Caco-2 (cell line): ENCODE measurements around the gene MAP3K19. TPM values are rescaled to one million over a fixed set of nuclear protein-coding genes. Genes with fewer than 3 reads are reported as not detected.
"Not testable (repeated sequence)": the region's sequence is repeated elsewhere in the genome, so short reads cannot be mapped to it uniquely, and the experiment has no call there.

Source experiments
- BruUV-seq: library from RNA; stranded (reverse); fragments of 400-500 nt; replicated peaks from 2 replicates; lab custom pipeline; 2021; lab: Mats Ljungman, UMichigan
- CTCF ChIA-PET: fragments of 300-600 bp; sonication (Branson Sonifier 250); formaldehyde crosslinking; loops from one replicate; lab custom pipeline; 2022; ENCODE audit warnings: antibody characterized with exemption; lab: Charles Lee
- POLR2A ChIA-PET: fragments of 300-600 bp; sonication (Branson Sonifier 250); formaldehyde crosslinking; loops from one replicate; lab custom pipeline; 2022; ENCODE audit warnings: antibody characterized with exemption; lab: Charles Lee
- DNase-seq, 2 experiments: peaks; one replicate each; pipeline versions ENCODE4 v3.0.0 to v3.0.0-alpha.2; 2020 to 2022
- H3K27me3 ChIP-seq: replicated peaks from 2 replicates; pipeline ENCODE4 v1.6.0; 2011; ENCODE audit warnings: low read length; ENCODE audit not compliant: control insufficient read depth, insufficient read depth
- H3K36me3 ChIP-seq: 2 replicates; pipeline ENCODE4 v1.5.1; 2011; ENCODE audit warnings: low read length; ENCODE audit not compliant: control insufficient read depth, insufficient read depth
- H3K4me1 ChIP-seq: fragments of 250-450 bp; sonication (Bioruptor Pico); 2 replicates; pipeline ENCODE4 v1.5.1; 2020; ENCODE audit warnings: mild to moderate bottlenecking
- H3K4me3 ChIP-seq: 2 replicates; pipeline ENCODE4 v1.5.1; 2011; ENCODE audit warnings: low read depth, mild to moderate bottlenecking, control low read depth, low read length
- H3K9me3 ChIP-seq: fragments of 250-450 bp; sonication (Bioruptor Pico); 2 replicates; pipeline ENCODE4 v1.5.1; 2020; ENCODE audit warnings: mild to moderate bottlenecking, moderate library complexity
- H3K27ac Mint-ChIP-seq: one replicate; pipeline ENCODE4 v1.8.0; 2022; ENCODE audit warnings: mixed read lengths; ENCODE audit not compliant: unreplicated experiment
- H3K27me3 Mint-ChIP-seq: one replicate; pipeline ENCODE4 v1.8.0; 2022; ENCODE audit warnings: mixed read lengths; ENCODE audit not compliant: insufficient read depth, unreplicated experiment
- H3K36me3 Mint-ChIP-seq: one replicate; pipeline ENCODE4 v1.8.0; 2022; ENCODE audit warnings: mild to moderate bottlenecking, mixed read lengths; ENCODE audit not compliant: insufficient read depth, unreplicated experiment
- H3K4me1 Mint-ChIP-seq: one replicate; pipeline ENCODE4 v1.8.0; 2022; ENCODE audit warnings: low read depth, mixed read lengths; ENCODE audit not compliant: unreplicated experiment
- H3K4me3 Mint-ChIP-seq: one replicate; pipeline ENCODE4 v1.8.0; 2022; ENCODE audit warnings: mild to moderate bottlenecking, moderate library complexity, mixed read lengths; ENCODE audit not compliant: unreplicated experiment
- H3K9me3 Mint-ChIP-seq: one replicate; pipeline ENCODE4 v1.8.0; 2022; ENCODE audit warnings: mixed read lengths; ENCODE audit not compliant: unreplicated experiment
- CTCF ChIP-seq, 2 experiments: fragments of 200-600 bp in 1 of 2; IDR thresholded peaks; 1 replicate in 1 of 2; 2 replicates in 1 of 2; pipeline versions ENCODE4 v1.5.1 to v1.8.0; 2011 to 2022; ENCODE audit warnings: antibody characterized with exemption in 1 of 2, control low read depth in 1 of 2, inconsistent platforms in 1 of 2, low read depth in 1 of 2, low read length in 1 of 2, mild to moderate bottlenecking in 1 of 2, moderate library complexity in 1 of 2; ENCODE audit not compliant: insufficient read depth in 1 of 2, severe bottlenecking in 1 of 2, unreplicated experiment in 1 of 2
- intact Hi-C: fragments of 100-400 bp; cut with micrococcal nuclease; formaldehyde crosslinking; loops from one replicate; pipeline ENCODE4 v1.10.0; 2022; ENCODE audit not compliant: unreplicated experiment
- total RNA-seq: library from RNA; stranded (reverse); gene quantifications from 2 replicates; pipeline ENCODE4 v1.2.3, GENCODE V29; 2022

The MAP3K19 gene
- total RNA-seq, 1 experiment from 2014 or later = not detected

GRCh38 chr2:135093193-135093592, 45.9 kb upstream of the MAP3K19 start:
- intact Hi-C loops = no loop called here
- no peak for DNase-seq
- Mint-ChIP-seq H3K36me3 (peaks cover 28% of the 10 kb centered on the region), H3K4me3 (no peak overlapping the region), H3K4me1 (peaks cover 35% of the 10 kb centered on the region), H3K27ac (peak overlapping the region; percentile 47), H3K27me3 (no peaks in the 10 kb centered on the region), H3K9me3 (no peaks in the 10 kb centered on the region)
- Histone ChIP-seq H3K9me3 (no peaks in the 10 kb centered on the region; the same call in 1 of the 2 replicates), H3K27me3 (no peaks in the 10 kb centered on the region), H3K4me1 (peaks cover 44% of the 10 kb centered on the region), H3K36me3 (no peaks in the 10 kb centered on the region; the same call in 1 of the 2 replicates), H3K4me3 (no peak overlapping the region)
- POLR2A ChIA-PET = no interaction called here
- BruUV-seq = no TSS peak
- no peak for TF ChIP-seq CTCF (IDR thresholded peaks at IDR 0.05; ENCODE audit: insufficient read depth in 1 of 2, low read depth in 1 of 2, low read length in 1 of 2, severe bottlenecking in 1 of 2, unreplicated experiment in 1 of 2)
- CTCF ChIA-PET = no interaction called here

DNA sequence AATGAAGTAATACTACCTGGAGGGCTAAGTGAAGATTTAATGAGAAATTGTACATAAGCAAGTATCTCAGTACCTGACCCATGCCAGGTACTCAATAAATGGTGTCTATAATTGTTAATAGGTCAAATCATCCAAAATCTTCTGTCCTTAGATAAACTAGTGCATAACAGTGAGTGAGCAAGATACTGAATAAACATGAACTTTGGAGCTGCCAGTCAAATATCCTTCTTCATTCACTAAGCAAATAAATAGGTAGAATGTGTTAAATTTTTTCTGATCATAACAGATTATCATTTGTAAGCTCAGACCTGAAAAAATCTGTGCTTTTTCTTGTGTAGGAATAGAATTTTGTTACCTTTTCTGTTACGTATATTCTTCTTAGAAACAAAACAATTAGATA, 44.4 kb upstream of the MAP3K19 start:
- peaks cover 35% of the 10 kb centered on the region for H3K4me1 Mint-ChIP-seq
- peaks cover 28% of the 10 kb centered on the region for H3K36me3 Mint-ChIP-seq
- peak overlapping the region; percentile 47 for H3K27ac Mint-ChIP-seq
- POLR2A ChIA-PET = no interaction called here
- DNase-seq = no peak
- peak overlapping the region; percentile 23 for H3K4me3 Mint-ChIP-seq
- no peaks in the 10 kb centered on the region for H3K9me3 Mint-ChIP-seq
- peaks cover 44% of the 10 kb centered on the region for H3K4me1 ChIP-seq
- no peaks in the 10 kb centered on the region for H3K27me3 Mint-ChIP-seq
- no peak for TF ChIP-seq CTCF (IDR thresholded peaks at IDR 0.05; ENCODE audit: insufficient read depth in 1 of 2, low read depth in 1 of 2, low read length in 1 of 2, severe bottlenecking in 1 of 2, unreplicated experiment in 1 of 2)
- intact Hi-C loops = loop anchor here (2.0 kb wide), 1 partner anchor 39 kb away; the partner anchor contains the start of gene RAB3GAP1
- no peaks in the 10 kb centered on the region for H3K27me3 ChIP-seq
- no peak overlapping the region for H3K4me3 ChIP-seq
- H3K36me3 ChIP-seq = no peaks in the 10 kb centered on the region; the same call in 1 of the 2 replicates
- no TSS peak for BruUV-seq
- CTCF ChIA-PET = interaction anchor here (0.6 kb wide), 1 partner anchor 456 kb away, joined by 6 read pairs; no protein-coding TSS in a partner anchor
- no peaks in the 10 kb centered on the region; the same call in 1 of the 2 replicates for H3K9me3 ChIP-seq

GRCh38 chr2:135089597-135089996, 42.4 kb upstream of the MAP3K19 start:
- H3K4me3 ChIP-seq, BruUV-seq, intact Hi-C loops, H3K36me3 ChIP-seq, H3K4me3 Mint-ChIP-seq, POLR2A ChIA-PET, H3K27me3 ChIP-seq, H3K9me3 Mint-ChIP-seq, DNase-seq, H3K9me3 ChIP-seq, H3K27ac Mint-ChIP-seq, H3K27me3 Mint-ChIP-seq, CTCF ChIA-PET: not testable (repeated sequence)
- H3K4me1 Mint-ChIP-seq = peaks cover 32% of the 10 kb centered on the region
- H3K4me1 ChIP-seq = peaks cover 42% of the 10 kb centered on the region
- peaks cover 19% of the 10 kb centered on the region for H3K36me3 Mint-ChIP-seq
